WTC11 (cell line): ENCODE measurements around the gene BTBD7. TPM values are rescaled to one million over a fixed set of nuclear protein-coding genes. Genes with fewer than 3 reads are reported as not detected.

ENCODE experiments used
- ATAC-seq: fragments of 200-7000 bp; cut with Tn5 transposase; 2 replicates; pipeline ENCODE4 v1.10.0; 2021; ENCODE audit warnings: mild to moderate bottlenecking, moderate library complexity
- Bru-seq: library from RNA; stranded (reverse); fragments of 400-500 nt; gene quantifications from one replicate; lab custom pipeline; 2021; lab: Mats Ljungman, UMichigan
- CTCF ChIA-PET: fragments of 300-600 bp; sonication (Branson Sonifier 250); formaldehyde crosslinking; loops from one replicate; lab custom pipeline; 2021; ENCODE audit warnings: antibody characterized with exemption; lab: Charles Lee
- POLR2A ChIA-PET: fragments of 350-600 bp; sonication (Branson Sonifier 250); formaldehyde crosslinking; loops from one replicate; lab custom pipeline; 2021; ENCODE audit warnings: antibody characterized with exemption; lab: Charles Lee
- DNase-seq: peaks from one replicate; pipeline ENCODE4 v3.0.0; 2021; ENCODE audit warnings: low spot score
- H3K27ac Mint-ChIP-seq: 2 replicates; pipeline ENCODE4 v1.8.0; 2021; ENCODE audit warnings: mixed read lengths
- H3K27me3 Mint-ChIP-seq: 2 replicates; pipeline ENCODE4 v1.8.0; 2021; ENCODE audit warnings: low read depth, mild to moderate bottlenecking, moderate library complexity, mixed read lengths
- H3K36me3 Mint-ChIP-seq: 2 replicates; pipeline ENCODE4 v1.8.0; 2021; ENCODE audit warnings: mixed read lengths
- H3K4me1 Mint-ChIP-seq: 2 replicates; pipeline ENCODE4 v1.8.0; 2022; ENCODE audit warnings: mixed read lengths
- H3K4me3 Mint-ChIP-seq: 2 replicates; pipeline ENCODE4 v1.8.0; 2021; ENCODE audit warnings: mild to moderate bottlenecking, moderate library complexity, mixed read lengths
- H3K9me3 Mint-ChIP-seq: 2 replicates; pipeline ENCODE4 v1.8.0; 2021; ENCODE audit warnings: mixed read lengths
- ETV6 ChIP-seq: sonication (generic); formaldehyde crosslinking; IDR thresholded peaks from 2 replicates; pipeline ENCODE4 v1.8.1; 2022; ENCODE audit warnings: mild to moderate bottlenecking, missing genetic modification reagents
- FOXP1 ChIP-seq: sonication (generic); formaldehyde crosslinking; IDR thresholded peaks from 2 replicates; pipeline ENCODE4 v1.8.0; 2022; ENCODE audit warnings: missing genetic modification reagents, mild to moderate bottlenecking, moderate library complexity, borderline replicate concordance
- NR1H2 ChIP-seq: sonication (generic); formaldehyde crosslinking; IDR thresholded peaks from 2 replicates; pipeline ENCODE4 v1.9.0; 2021; ENCODE audit warnings: mild to moderate bottlenecking, moderate library complexity, missing genetic modification reagents
- long read RNA-seq, 3 experiments: library from RNA in 1 of 3; library from capped mRNA in 1 of 3; library from polyadenylated mRNA in 1 of 3; unstranded in 2 of 3; stranded (forward) in 1 of 3; transcript quantifications; one replicate each; pipeline ENCODE4 v2.0.0, GENCODE V29; 2021
- total RNA-seq: library from RNA; stranded (reverse); gene quantifications from 3 replicates; pipeline ENCODE4 v1.2.3, GENCODE V29; 2021
- TF ChIP-seq, protein P1 (sequence below): sonication (generic); formaldehyde crosslinking; IDR thresholded peaks from 2 replicates; pipeline ENCODE4 v1.8.0; 2022; ENCODE audit warnings: mild to moderate bottlenecking, missing genetic modification reagents
- TF ChIP-seq, protein P2 (sequence below): sonication (generic); formaldehyde crosslinking; IDR thresholded peaks from 2 replicates; pipeline ENCODE4 v1.8.0; 2022; ENCODE audit warnings: mild to moderate bottlenecking, missing genetic modification reagents
- TF ChIP-seq, protein P3 (sequence below): sonication (generic); formaldehyde crosslinking; IDR thresholded peaks from 2 replicates; pipeline ENCODE4 v1.8.0; 2022; ENCODE audit warnings: mild to moderate bottlenecking, missing genetic modification reagents
- TF ChIP-seq, protein P4 (sequence below): sonication (generic); formaldehyde crosslinking; IDR thresholded peaks from 2 replicates; pipeline ENCODE4 v1.8.0; 2023; ENCODE audit warnings: missing genetic modification reagents, mild to moderate bottlenecking, borderline replicate concordance
- TF ChIP-seq, protein P5 (sequence below): sonication (generic); formaldehyde crosslinking; IDR thresholded peaks from 2 replicates; pipeline ENCODE4 v1.8.1; 2022; ENCODE audit warnings: mild to moderate bottlenecking, missing genetic modification reagents, moderate library complexity, borderline replicate concordance
- TF ChIP-seq, protein P6 (sequence below): sonication (generic); formaldehyde crosslinking; IDR thresholded peaks from 2 replicates; pipeline ENCODE4 v1.8.1; 2023; ENCODE audit warnings: mild to moderate bottlenecking, moderate library complexity, missing genetic modification reagents
- TF ChIP-seq, protein P7 (sequence below): sonication (generic); formaldehyde crosslinking; IDR thresholded peaks from 2 replicates; pipeline ENCODE4 v1.8.0; 2022; ENCODE audit warnings: missing genetic modification reagents
- TF ChIP-seq, protein P8 (sequence below): sonication (generic); formaldehyde crosslinking; IDR thresholded peaks from 2 replicates; pipeline ENCODE4 v1.8.0; 2022; ENCODE audit warnings: mild to moderate bottlenecking, missing genetic modification reagents
- TF ChIP-seq, protein P9 (sequence below): sonication (generic); formaldehyde crosslinking; IDR thresholded peaks from 2 replicates; pipeline ENCODE4 v1.8.0; 2023; ENCODE audit warnings: missing genetic modification reagents

BTBD7 gene, protein sequence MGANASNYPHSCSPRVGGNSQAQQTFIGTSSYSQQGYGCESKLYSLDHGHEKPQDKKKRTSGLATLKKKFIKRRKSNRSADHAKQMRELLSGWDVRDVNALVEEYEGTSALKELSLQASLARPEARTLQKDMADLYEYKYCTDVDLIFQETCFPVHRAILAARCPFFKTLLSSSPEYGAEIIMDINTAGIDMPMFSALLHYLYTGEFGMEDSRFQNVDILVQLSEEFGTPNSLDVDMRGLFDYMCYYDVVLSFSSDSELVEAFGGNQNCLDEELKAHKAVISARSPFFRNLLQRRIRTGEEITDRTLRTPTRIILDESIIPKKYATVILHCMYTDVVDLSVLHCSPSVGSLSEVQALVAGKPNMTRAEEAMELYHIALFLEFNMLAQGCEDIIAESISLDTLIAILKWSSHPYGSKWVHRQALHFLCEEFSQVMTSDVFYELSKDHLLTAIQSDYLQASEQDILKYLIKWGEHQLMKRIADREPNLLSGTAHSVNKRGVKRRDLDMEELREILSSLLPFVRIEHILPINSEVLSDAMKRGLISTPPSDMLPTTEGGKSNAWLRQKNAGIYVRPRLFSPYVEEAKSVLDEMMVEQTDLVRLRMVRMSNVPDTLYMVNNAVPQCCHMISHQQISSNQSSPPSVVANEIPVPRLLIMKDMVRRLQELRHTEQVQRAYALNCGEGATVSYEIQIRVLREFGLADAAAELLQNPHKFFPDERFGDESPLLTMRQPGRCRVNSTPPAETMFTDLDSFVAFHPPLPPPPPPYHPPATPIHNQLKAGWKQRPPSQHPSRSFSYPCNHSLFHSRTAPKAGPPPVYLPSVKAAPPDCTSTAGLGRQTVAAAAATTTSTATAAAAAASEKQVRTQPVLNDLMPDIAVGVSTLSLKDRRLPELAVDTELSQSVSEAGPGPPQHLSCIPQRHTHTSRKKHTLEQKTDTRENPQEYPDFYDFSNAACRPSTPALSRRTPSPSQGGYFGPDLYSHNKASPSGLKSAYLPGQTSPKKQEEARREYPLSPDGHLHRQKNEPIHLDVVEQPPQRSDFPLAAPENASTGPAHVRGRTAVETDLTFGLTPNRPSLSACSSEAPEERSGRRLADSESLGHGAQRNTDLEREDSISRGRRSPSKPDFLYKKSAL
- total RNA-seq (29.2 to 34.1 TPM (median 31.3 TPM) in 3 replicates), Bru-seq, nascent RNA (percentile 85 among the genes with signal in this experiment)
- long read RNA-seq, experiment 1, full-length matches to known transcripts = 28 of 60 reads
- long read RNA-seq, experiment 1, partial matches to known transcripts = 3 of 60 reads
- long read RNA-seq, experiment 1, other reads (novel, unspliced or antisense) = 29 of 60 reads
- long read RNA-seq, experiment 2, full-length matches to known transcripts = 5 of 43 reads
- long read RNA-seq, experiment 2, partial matches to known transcripts = 7 of 43 reads
- long read RNA-seq, experiment 2, other reads (novel, unspliced or antisense) = 31 of 43 reads
- long read RNA-seq, experiment 3, partial matches to known transcripts = 0 of 3 reads
- long read RNA-seq, experiment 3, other reads (novel, unspliced or antisense) = 1 of 3 reads

DNA sequence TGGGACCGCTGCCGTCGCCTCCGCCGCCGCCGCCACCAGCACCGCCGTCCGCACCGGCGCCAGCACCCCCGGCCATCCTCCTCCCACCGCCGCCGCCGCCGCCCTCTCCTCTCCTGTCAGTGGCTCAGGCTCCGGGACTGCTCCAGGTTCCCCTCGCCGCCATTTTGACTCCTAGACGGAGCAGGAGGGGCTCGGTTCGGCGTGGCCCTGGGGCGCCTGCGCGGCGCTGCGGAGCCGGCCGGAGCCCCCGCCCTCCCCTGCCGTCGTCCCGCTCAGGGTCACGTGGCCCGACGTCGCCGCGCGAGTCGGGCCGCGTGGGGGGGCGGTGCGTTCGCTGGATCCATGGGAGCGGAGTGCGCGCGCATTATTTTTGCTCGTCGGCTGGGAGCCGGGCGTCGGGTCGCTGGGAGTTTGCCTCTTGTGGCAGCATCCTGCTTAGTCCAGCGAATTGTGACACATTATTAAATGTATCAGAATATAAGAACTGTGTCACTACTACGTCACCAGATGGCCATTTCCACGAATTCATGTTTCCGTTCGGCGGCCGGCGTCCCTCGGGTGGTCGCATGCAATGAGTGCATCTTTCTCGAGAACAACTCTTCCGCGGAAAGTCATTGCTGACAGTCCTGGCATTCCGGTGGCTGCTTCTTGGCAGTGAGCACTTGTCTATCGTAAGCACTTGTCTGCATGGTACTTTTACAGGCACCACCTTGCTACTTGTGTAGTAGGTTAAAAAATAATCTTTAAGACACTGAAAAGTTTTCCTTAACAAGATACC, at the start of gene BTBD7:
Gene BTBD7 (minus strand): TSS at position 184 of the 778 bp plus-strand sequence. CDS start 36,985 bp downstream, outside the sequence.
- H3K4me3 Mint-ChIP-seq = peak within 1 kb of the TSS; percentile 89
- ATAC-seq (peak; percentile 91), DNase-seq (peak; percentile 91)
- no peaks in the 10 kb centered on the region for H3K27me3 Mint-ChIP-seq
- H3K27ac Mint-ChIP-seq = peak within 1 kb of the TSS; percentile 87
- POLR2A ChIA-PET = no interaction called here
- peaks cover 16% of the 10 kb centered on the region for H3K9me3 Mint-ChIP-seq
- peaks cover 24% of the 10 kb centered on the region for H3K36me3 Mint-ChIP-seq
- CTCF ChIA-PET = no interaction called here
- peaks cover 43% of the 10 kb centered on the region for H3K4me1 Mint-ChIP-seq
- TF ChIP-seq, protein P1, sequence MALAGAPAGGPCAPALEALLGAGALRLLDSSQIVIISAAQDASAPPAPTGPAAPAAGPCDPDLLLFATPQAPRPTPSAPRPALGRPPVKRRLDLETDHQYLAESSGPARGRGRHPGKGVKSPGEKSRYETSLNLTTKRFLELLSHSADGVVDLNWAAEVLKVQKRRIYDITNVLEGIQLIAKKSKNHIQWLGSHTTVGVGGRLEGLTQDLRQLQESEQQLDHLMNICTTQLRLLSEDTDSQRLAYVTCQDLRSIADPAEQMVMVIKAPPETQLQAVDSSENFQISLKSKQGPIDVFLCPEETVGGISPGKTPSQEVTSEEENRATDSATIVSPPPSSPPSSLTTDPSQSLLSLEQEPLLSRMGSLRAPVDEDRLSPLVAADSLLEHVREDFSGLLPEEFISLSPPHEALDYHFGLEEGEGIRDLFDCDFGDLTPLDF (CRISPR knock-in tag) = no peak
- TF ChIP-seq ETV6 (peak; percentile 81; the same call in 1 of the 2 replicates), FOXP1 (peak; percentile 73; the same call in 1 of the 2 replicates), NR1H2 (CRISPR knock-in tag) (no peak)
- TF ChIP-seq, protein P2, sequence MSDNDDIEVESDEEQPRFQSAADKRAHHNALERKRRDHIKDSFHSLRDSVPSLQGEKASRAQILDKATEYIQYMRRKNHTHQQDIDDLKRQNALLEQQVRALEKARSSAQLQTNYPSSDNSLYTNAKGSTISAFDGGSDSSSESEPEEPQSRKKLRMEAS = peak; percentile 80
- TF ChIP-seq, protein P3, sequence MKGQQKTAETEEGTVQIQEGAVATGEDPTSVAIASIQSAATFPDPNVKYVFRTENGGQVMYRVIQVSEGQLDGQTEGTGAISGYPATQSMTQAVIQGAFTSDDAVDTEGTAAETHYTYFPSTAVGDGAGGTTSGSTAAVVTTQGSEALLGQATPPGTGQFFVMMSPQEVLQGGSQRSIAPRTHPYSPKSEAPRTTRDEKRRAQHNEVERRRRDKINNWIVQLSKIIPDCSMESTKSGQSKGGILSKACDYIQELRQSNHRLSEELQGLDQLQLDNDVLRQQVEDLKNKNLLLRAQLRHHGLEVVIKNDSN (CRISPR knock-in tag) = peak; percentile 91
- TF ChIP-seq, protein P4, sequence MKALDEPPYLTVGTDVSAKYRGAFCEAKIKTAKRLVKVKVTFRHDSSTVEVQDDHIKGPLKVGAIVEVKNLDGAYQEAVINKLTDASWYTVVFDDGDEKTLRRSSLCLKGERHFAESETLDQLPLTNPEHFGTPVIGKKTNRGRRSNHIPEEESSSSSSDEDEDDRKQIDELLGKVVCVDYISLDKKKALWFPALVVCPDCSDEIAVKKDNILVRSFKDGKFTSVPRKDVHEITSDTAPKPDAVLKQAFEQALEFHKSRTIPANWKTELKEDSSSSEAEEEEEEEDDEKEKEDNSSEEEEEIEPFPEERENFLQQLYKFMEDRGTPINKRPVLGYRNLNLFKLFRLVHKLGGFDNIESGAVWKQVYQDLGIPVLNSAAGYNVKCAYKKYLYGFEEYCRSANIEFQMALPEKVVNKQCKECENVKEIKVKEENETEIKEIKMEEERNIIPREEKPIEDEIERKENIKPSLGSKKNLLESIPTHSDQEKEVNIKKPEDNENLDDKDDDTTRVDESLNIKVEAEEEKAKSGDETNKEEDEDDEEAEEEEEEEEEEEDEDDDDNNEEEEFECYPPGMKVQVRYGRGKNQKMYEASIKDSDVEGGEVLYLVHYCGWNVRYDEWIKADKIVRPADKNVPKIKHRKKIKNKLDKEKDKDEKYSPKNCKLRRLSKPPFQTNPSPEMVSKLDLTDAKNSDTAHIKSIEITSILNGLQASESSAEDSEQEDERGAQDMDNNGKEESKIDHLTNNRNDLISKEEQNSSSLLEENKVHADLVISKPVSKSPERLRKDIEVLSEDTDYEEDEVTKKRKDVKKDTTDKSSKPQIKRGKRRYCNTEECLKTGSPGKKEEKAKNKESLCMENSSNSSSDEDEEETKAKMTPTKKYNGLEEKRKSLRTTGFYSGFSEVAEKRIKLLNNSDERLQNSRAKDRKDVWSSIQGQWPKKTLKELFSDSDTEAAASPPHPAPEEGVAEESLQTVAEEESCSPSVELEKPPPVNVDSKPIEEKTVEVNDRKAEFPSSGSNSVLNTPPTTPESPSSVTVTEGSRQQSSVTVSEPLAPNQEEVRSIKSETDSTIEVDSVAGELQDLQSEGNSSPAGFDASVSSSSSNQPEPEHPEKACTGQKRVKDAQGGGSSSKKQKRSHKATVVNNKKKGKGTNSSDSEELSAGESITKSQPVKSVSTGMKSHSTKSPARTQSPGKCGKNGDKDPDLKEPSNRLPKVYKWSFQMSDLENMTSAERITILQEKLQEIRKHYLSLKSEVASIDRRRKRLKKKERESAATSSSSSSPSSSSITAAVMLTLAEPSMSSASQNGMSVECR (CRISPR knock-in tag) = peak; percentile 84; the same call in 1 of the 2 replicates
- TF ChIP-seq, protein P5, sequence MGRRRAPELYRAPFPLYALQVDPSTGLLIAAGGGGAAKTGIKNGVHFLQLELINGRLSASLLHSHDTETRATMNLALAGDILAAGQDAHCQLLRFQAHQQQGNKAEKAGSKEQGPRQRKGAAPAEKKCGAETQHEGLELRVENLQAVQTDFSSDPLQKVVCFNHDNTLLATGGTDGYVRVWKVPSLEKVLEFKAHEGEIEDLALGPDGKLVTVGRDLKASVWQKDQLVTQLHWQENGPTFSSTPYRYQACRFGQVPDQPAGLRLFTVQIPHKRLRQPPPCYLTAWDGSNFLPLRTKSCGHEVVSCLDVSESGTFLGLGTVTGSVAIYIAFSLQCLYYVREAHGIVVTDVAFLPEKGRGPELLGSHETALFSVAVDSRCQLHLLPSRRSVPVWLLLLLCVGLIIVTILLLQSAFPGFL (CRISPR knock-in tag) = no peak
- TF ChIP-seq, protein P6, sequence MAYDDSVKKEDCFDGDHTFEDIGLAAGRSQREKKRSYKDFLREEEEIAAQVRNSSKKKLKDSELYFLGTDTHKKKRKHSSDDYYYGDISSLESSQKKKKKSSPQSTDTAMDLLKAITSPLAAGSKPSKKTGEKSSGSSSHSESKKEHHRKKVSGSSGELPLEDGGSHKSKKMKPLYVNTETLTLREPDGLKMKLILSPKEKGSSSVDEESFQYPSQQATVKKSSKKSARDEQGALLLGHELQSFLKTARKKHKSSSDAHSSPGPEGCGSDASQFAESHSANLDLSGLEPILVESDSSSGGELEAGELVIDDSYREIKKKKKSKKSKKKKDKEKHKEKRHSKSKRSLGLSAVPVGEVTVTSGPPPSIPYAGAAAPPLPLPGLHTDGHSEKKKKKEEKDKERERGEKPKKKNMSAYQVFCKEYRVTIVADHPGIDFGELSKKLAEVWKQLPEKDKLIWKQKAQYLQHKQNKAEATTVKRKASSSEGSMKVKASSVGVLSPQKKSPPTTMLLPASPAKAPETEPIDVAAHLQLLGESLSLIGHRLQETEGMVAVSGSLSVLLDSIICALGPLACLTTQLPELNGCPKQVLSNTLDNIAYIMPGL (CRISPR knock-in tag) = peak; percentile 71; the same call in 1 of the 2 replicates
- TF ChIP-seq, protein P7, sequence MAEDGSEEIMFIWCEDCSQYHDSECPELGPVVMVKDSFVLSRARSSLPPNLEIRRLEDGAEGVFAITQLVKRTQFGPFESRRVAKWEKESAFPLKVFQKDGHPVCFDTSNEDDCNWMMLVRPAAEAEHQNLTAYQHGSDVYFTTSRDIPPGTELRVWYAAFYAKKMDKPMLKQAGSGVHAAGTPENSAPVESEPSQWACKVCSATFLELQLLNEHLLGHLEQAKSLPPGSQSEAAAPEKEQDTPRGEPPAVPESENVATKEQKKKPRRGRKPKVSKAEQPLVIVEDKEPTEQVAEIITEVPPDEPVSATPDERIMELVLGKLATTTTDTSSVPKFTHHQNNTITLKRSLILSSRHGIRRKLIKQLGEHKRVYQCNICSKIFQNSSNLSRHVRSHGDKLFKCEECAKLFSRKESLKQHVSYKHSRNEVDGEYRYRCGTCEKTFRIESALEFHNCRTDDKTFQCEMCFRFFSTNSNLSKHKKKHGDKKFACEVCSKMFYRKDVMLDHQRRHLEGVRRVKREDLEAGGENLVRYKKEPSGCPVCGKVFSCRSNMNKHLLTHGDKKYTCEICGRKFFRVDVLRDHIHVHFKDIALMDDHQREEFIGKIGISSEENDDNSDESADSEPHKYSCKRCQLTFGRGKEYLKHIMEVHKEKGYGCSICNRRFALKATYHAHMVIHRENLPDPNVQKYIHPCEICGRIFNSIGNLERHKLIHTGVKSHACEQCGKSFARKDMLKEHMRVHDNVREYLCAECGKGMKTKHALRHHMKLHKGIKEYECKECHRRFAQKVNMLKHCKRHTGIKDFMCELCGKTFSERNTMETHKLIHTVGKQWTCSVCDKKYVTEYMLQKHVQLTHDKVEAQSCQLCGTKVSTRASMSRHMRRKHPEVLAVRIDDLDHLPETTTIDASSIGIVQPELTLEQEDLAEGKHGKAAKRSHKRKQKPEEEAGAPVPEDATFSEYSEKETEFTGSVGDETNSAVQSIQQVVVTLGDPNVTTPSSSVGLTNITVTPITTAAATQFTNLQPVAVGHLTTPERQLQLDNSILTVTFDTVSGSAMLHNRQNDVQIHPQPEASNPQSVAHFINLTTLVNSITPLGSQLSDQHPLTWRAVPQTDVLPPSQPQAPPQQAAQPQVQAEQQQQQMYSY (CRISPR knock-in tag) = no peak
- TF ChIP-seq, protein P8, sequence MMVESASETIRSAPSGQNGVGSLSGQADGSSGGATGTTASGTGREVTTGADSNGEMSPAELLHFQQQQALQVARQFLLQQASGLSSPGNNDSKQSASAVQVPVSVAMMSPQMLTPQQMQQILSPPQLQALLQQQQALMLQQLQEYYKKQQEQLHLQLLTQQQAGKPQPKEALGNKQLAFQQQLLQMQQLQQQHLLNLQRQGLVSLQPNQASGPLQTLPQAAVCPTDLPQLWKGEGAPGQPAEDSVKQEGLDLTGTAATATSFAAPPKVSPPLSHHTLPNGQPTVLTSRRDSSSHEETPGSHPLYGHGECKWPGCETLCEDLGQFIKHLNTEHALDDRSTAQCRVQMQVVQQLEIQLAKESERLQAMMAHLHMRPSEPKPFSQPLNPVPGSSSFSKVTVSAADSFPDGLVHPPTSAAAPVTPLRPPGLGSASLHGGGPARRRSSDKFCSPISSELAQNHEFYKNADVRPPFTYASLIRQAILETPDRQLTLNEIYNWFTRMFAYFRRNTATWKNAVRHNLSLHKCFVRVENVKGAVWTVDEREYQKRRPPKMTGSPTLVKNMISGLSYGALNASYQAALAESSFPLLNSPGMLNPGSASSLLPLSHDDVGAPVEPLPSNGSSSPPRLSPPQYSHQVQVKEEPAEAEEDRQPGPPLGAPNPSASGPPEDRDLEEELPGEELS (CRISPR knock-in tag) = peak; percentile 31
- TF ChIP-seq, protein P9, sequence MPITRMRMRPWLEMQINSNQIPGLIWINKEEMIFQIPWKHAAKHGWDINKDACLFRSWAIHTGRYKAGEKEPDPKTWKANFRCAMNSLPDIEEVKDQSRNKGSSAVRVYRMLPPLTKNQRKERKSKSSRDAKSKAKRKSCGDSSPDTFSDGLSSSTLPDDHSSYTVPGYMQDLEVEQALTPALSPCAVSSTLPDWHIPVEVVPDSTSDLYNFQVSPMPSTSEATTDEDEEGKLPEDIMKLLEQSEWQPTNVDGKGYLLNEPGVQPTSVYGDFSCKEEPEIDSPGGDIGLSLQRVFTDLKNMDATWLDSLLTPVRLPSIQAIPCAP = peak; percentile 43; the same call in 1 of the 2 replicates
